ENCODE results near the gene CLEC2L. TPM values are rescaled to one million over a fixed set of nuclear protein-coding genes. Genes with fewer than 3 reads are reported as not detected.

CLEC2L gene
- total RNA-seq, result not detected
- long read RNA-seq, result 0 reads

GRCh38 chr7:139523199-139523941 is at the start of gene CLEC2L:
CLEC2L (plus strand) TSS chr7:139523685; CDS start chr7:139523928, 243 bp downstream.
- Histone ChIP-seq H3K27ac (no peak within 1 kb of the TSS), H3K27me3 (peaks cover 25% of the 10 kb centered on the region), H3K36me3 (no peaks in the 10 kb centered on the region), H3K4me3 (no peak within 1 kb of the TSS), H3K4me1 (no peaks in the 10 kb centered on the region), H3K9me3 (no peaks in the 10 kb centered on the region)
- no peak for DNase-seq
- intact Hi-C loops (cut with DNase I), result no loop called here
- ATAC-seq, result peak; percentile 50
- TF ChIP-seq, protein P1, sequence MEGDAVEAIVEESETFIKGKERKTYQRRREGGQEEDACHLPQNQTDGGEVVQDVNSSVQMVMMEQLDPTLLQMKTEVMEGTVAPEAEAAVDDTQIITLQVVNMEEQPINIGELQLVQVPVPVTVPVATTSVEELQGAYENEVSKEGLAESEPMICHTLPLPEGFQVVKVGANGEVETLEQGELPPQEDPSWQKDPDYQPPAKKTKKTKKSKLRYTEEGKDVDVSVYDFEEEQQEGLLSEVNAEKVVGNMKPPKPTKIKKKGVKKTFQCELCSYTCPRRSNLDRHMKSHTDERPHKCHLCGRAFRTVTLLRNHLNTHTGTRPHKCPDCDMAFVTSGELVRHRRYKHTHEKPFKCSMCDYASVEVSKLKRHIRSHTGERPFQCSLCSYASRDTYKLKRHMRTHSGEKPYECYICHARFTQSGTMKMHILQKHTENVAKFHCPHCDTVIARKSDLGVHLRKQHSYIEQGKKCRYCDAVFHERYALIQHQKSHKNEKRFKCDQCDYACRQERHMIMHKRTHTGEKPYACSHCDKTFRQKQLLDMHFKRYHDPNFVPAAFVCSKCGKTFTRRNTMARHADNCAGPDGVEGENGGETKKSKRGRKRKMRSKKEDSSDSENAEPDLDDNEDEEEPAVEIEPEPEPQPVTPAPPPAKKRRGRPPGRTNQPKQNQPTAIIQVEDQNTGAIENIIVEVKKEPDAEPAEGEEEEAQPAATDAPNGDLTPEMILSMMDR (IDR thresholded peaks at IDR 0.05), result no peak

DNA sequence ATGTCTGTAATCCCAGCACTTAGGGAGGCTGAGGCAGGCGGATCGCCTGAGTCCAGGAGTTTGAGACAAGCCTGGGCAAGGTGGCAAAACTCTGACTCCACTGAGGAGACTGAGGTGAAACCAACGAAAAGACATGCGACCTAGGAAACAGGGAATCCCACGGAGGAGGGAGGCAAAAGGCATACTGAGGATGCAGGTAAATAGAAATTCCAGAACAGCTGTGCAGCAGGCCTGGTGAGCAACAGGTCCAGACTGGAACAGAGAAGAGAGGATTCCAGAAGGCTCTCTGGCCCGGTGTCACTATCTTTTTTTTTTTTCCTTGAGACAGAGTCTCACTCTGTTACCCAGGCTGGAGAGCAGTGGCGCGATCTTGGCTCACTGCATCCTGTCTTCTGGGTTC is 47.3 kb upstream of the CLEC2L start:
- TF ChIP-seq, protein P1 (IDR thresholded peaks at IDR 0.05), result no peak
- DNase-seq, result no peak
- intact Hi-C loops (cut with DNase I), result no loop called here
- Histone ChIP-seq H3K9me3 (no peaks in the 10 kb centered on the region), H3K36me3 (no peaks in the 10 kb centered on the region), H3K27me3 (no peaks in the 10 kb centered on the region), H3K27ac (no peak overlapping the region), H3K4me3 (no peak overlapping the region), H3K4me1 (no peaks in the 10 kb centered on the region)
- ATAC-seq, result no peak

- ATAC-seq, result no peak
- Histone ChIP-seq H3K27ac (no peak overlapping the region), H3K4me1 (no peaks in the 10 kb centered on the region), H3K36me3 (no peaks in the 10 kb centered on the region), H3K4me3 (no peak overlapping the region), H3K27me3 (peaks cover 2% of the 10 kb centered on the region), H3K9me3 (no peaks in the 10 kb centered on the region)
- TF ChIP-seq, protein P1 (IDR thresholded peaks at IDR 0.05), result no peak
- no peak for DNase-seq
- intact Hi-C loops (cut with DNase I), result no loop called here
Observed at GRCh38 chr7:139476891-139477290, 46.6 kb upstream of the CLEC2L start.

DNA sequence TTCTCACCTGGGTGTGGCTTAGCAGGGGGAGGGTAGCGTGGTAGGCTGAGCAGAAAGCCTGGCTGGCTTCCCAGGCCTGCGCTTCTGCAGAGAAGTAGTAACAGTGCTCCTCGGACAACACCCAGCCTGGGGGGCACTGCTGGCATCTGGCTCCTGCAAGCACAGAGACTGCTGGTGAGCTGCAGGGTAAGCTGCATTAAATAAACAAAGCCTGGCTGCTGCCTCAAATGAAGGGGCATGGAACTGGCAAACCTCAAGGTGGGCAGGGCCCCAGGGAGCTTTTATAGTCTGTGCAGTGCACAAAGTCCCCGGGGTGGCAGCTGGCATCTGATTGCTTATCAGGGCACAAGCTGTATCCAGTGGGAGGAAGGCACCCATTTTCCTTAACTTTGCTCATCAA is 43.9 kb upstream of the CLEC2L start:
- Histone ChIP-seq H3K27ac (no peak overlapping the region), H3K4me3 (no peak overlapping the region), H3K9me3 (no peaks in the 10 kb centered on the region), H3K4me1 (peaks cover 11% of the 10 kb centered on the region), H3K27me3 (peaks cover 26% of the 10 kb centered on the region), H3K36me3 (no peaks in the 10 kb centered on the region)
- TF ChIP-seq, protein P1 (IDR thresholded peaks at IDR 0.05), result no peak
- intact Hi-C loops (cut with DNase I), result no loop called here
- ATAC-seq (no peak), DNase-seq (no peak)

GRCh38 chr7:139481364-139481763 is 42.1 kb upstream of the CLEC2L start:
- DNase-seq (no peak), ATAC-seq (no peak)
- TF ChIP-seq, protein P1 (IDR thresholded peaks at IDR 0.05), result no peak
- H3K27me3 ChIP-seq, result peaks cover 29% of the 10 kb centered on the region
- intact Hi-C loops (cut with DNase I), result no loop called here
- H3K27ac ChIP-seq, result no peak overlapping the region
- no peaks in the 10 kb centered on the region for H3K36me3 ChIP-seq
- H3K4me3 ChIP-seq, result no peak overlapping the region
- H3K4me1 ChIP-seq, result peaks cover 11% of the 10 kb centered on the region
- H3K9me3 ChIP-seq, result no peaks in the 10 kb centered on the region
